ENCODE results near the gene CHRNE. TPM values are rescaled to one million over a fixed set of nuclear protein-coding genes. Genes with fewer than 3 reads are reported as not detected.

CHRNE gene
- total and polyA plus RNA-seq, 2 of the 8 experiments (the other 6 are each of a cell fraction or from before 2014, with no cell fraction given), result 0.15 to 0.33 TPM

DNA sequence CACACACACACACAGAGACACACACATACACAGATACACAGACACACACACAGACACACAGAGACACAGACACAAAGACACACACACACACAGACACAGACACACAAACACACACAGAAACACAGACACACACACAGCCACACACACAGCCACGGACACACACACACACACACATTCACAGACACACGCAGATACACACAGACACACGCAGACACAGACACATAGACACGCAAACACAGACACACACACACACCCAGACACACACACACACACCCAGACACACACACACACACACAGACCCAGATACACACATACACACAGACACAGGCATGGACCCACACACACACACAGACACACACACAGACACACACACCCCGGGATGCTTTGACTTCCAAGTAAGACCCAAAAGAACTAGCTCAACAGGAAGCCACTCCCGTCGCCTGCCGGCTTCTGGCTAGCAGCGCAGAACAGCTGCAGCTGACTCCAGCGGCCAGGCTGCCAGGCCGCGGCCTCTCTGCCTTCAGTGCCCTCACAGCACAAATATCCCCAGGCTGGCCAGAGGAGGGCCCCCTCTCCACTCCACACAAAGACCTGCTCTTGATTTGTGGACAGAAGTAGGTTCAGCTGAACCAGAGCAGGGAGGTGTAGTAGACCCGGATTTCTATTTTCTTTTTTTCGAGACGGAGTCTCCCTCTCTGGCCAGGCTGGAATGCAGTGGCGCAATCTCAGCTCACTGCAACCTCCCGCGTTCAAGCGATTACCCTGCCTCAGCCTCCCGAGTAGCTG lies 6.0 kb upstream of the CHRNE start (continued):
- TF ChIP-seq, protein P1, sequence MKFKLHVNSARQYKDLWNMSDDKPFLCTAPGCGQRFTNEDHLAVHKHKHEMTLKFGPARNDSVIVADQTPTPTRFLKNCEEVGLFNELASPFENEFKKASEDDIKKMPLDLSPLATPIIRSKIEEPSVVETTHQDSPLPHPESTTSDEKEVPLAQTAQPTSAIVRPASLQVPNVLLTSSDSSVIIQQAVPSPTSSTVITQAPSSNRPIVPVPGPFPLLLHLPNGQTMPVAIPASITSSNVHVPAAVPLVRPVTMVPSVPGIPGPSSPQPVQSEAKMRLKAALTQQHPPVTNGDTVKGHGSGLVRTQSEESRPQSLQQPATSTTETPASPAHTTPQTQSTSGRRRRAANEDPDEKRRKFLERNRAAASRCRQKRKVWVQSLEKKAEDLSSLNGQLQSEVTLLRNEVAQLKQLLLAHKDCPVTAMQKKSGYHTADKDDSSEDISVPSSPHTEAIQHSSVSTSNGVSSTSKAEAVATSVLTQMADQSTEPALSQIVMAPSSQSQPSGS (IDR thresholded peaks at IDR 0.05; ENCODE audit: low read length), result no peak
- peak; percentile 40; the same call in 1 of the 2 replicates for TF ChIP-seq TAF1 (IDR thresholded peaks at IDR 0.05; ENCODE audit: low read depth, low read length)
- TF ChIP-seq RBBP5 (IDR thresholded peaks at IDR 0.05; ENCODE audit: borderline replicate concordance, low read depth, low read length), result no peak
- TF ChIP-seq CTBP2 (IDR thresholded peaks at IDR 0.05; ENCODE audit: borderline replicate concordance, insufficient read depth, insufficient read length, low read length), result no peak
- no peak for TF ChIP-seq CBX8 (IDR thresholded peaks at IDR 0.05; ENCODE audit: borderline replicate concordance, low read depth, low read length)
- TF ChIP-seq TAF7 (optimal IDR thresholded peaks at IDR 0.05; ENCODE audit: borderline replicate concordance, low read depth, low read length), result no peak
- no peak for TF ChIP-seq ASH2L (IDR thresholded peaks at IDR 0.05; ENCODE audit: low read length)
- TF ChIP-seq BCL11A (IDR thresholded peaks at IDR 0.05; ENCODE audit: low read depth in 2 of 2, low read length in 2 of 2), result no peak
- TF ChIP-seq, protein P2, sequence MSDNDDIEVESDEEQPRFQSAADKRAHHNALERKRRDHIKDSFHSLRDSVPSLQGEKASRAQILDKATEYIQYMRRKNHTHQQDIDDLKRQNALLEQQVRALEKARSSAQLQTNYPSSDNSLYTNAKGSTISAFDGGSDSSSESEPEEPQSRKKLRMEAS (IDR thresholded peaks at IDR 0.05), result no peak
- TF ChIP-seq SIX5 (IDR thresholded peaks at IDR 0.05; ENCODE audit: low read depth, low read length), result no peak
- TF ChIP-seq KDM5A (IDR thresholded peaks at IDR 0.05; ENCODE audit: low read length), result no peak
- TF ChIP-seq POLR2AphosphoS5 (IDR thresholded peaks at IDR 0.05; ENCODE audit: low read depth, low read length), result no peak
- TF ChIP-seq SRF (IDR thresholded peaks at IDR 0.05; ENCODE audit: low read depth, low read length), result no peak
- no peak for TF ChIP-seq BRCA1 (IDR thresholded peaks at IDR 0.05; ENCODE audit: low read depth, low read length)
- TF ChIP-seq, protein P3, sequence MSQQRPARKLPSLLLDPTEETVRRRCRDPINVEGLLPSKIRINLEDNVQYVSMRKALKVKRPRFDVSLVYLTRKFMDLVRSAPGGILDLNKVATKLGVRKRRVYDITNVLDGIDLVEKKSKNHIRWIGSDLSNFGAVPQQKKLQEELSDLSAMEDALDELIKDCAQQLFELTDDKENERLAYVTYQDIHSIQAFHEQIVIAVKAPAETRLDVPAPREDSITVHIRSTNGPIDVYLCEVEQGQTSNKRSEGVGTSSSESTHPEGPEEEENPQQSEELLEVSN (IDR thresholded peaks at IDR 0.05), result no peak
- TF ChIP-seq RFX5 (IDR thresholded peaks at IDR 0.05; ENCODE audit: borderline replicate concordance, low read depth, low read length), result no peak
- no peak for TF ChIP-seq JUND (IDR thresholded peaks at IDR 0.05; ENCODE audit: low read length)
- TF ChIP-seq KDM4A (IDR thresholded peaks at IDR 0.05; ENCODE audit: low read depth, low read length, severe bottlenecking), result no peak
- TF ChIP-seq RNF2 (IDR thresholded peaks at IDR 0.05; ENCODE audit: borderline replicate concordance, low read depth, low read length, missing control alignments, poor library complexity, severe bottlenecking), result no peak
- no peak for TF ChIP-seq SP1 (IDR thresholded peaks at IDR 0.05; ENCODE audit: low read depth, low read length)
- TF ChIP-seq PHF8 (conservative IDR thresholded peaks at IDR 0.05; ENCODE audit: low read depth, low read length), result no peak

Measured in H1 (cell line).